Measurements from ENCODE around the gene FIGNL1. TPM values are rescaled to one million over a fixed set of nuclear protein-coding genes. Genes with fewer than 3 reads are reported as not detected.
A peak's percentile ranks its signal among the peaks of the same experiment; 100 is the strongest.

Gene FIGNL1
- total RNA-seq, 1 experiment from 2014 or later = 35.3 TPM

DNA sequence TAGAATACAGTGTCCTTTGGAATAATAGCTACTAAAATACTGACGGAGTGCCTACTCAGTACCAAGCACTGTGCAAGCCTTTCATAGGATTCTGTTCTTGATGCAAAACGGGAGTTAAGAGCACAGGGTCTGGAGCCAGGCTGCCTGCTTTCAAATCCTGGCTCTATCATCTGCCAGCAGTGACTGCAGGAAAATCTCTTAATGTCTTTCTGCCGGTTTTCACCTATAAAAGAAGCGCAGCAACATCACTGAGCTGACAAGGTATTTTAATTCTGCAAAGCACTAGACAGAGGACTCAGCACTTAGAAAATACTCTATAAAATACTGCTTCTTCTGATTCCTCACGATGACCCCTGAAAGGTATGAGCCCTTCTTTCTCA, 659 bp downstream of the FIGNL1 start:
- in situ Hi-C loops (cut with HindIII; ENCODE audit: low pct_unique_long_range_greater_than_20kb, low sequenced_read_pairs) = no loop called here

DNA sequence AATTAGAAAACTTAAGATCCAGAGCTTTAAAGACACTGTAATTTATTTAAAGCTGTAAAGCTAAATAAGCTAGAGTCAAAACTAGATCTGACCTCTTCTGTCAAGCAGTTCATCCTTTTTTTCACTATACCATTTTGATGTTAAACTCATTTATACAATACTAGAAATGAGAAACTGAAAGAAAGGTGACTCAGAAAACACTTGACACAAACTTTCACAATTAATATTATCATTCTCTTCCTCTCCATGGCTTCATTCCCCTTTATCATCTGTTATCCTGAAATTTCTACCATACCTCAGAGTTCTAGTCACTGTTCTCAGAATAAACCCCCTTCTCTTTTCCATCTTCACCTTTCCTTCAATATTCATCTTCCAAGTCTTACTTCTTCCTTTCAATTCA, 1.3 kb downstream of the FIGNL1 start:
- DNase-seq (ENCODE audit: low read depth, low spot score) = no peak
- in situ Hi-C loops (cut with HindIII; ENCODE audit: low pct_unique_long_range_greater_than_20kb, low sequenced_read_pairs) = no loop called here

More for the DNA sequence above, 659 bp downstream of the FIGNL1 start:
- DNase-seq (ENCODE audit: low read depth, low spot score) = no peak

DNA sequence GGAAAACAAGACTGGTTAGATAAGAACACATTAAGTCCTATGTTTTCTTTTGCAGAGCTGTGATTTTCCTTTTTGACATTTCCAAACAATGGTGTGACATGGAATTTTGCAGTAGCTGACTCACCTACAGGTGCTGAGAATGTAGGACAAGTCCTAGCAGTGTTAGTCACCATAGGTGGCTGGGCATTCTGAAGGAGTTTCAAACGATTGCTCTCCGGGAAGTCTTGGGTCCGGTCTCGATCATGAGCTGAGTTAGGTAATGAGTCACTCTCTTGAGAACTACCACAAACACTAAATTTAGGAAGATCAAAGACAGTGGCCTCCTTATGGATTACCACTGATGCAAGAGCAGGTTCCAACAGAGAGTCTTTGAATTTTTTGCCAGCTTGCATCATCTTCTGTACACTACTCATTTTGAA, 3.6 kb downstream of the FIGNL1 start:
- in situ Hi-C loops (cut with HindIII; ENCODE audit: low pct_unique_long_range_greater_than_20kb, low sequenced_read_pairs) = no loop called here
- peak; percentile 86 for DNase-seq (ENCODE audit: low read depth, low spot score)

DNA sequence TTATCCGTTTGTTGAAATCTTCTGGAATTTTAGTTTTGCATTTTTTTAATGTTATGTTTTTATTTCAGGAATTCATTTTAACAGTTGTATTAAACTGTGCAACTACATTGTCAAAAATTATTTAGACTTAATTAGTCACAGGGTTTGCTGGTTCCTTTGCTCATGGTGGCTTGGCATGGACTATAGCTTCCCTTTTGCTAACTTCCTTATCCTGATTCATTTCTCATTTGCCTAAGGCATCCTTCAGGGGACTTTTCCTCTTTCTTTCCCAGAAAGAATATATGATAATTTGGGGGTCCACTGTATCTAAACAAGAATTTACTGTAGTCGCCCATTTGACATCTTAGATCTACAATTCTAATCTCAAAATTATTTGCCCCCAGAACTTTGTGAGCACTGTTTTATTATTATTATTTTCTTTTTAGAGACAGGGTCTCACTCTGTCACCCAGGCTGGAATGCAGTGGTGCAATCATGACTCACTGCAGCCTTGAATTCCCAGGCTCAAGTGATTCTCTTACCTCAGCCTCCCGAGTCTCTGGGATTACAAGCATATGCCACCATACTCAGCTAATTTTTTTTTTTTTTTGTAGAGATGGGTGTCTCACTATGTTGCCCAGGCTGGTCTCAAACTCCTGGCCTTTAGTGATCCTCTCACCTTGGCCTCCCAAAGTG, 13.9 kb downstream of the FIGNL1 start:
- in situ Hi-C loops (cut with HindIII; ENCODE audit: low pct_unique_long_range_greater_than_20kb, low sequenced_read_pairs) = no loop called here
- no peak for DNase-seq (ENCODE audit: low read depth, low spot score)

DNA sequence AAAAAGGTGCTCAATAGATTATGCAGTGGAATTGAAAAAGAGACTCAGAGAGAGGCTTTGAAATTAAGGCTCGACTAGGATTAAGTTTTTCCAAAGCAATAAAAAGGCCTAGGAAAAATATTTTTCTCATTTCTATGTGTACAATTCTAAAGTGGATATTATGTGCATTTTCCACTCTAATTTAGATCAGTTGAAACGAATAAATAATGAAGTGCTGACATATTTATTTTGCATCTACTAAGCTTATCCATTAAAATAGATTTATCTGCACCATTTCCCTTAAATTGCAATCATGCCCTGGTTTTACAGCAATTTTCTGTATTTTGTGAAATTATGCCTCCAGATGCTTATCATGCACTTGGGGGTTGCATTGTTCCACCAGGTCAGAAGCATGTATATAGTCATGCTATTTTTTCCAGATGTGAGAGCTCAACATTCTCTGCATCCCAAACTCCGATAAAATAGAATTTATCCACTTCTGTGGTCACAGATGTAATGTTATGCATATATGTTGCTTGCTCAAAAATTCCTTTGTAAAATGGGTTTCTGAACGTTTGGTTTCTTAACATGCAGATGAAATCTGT, 18.3 kb downstream of the FIGNL1 start:
- no peak for DNase-seq (ENCODE audit: low read depth, low spot score)
- in situ Hi-C loops (cut with HindIII; ENCODE audit: low pct_unique_long_range_greater_than_20kb, low sequenced_read_pairs) = no loop called here

DNA sequence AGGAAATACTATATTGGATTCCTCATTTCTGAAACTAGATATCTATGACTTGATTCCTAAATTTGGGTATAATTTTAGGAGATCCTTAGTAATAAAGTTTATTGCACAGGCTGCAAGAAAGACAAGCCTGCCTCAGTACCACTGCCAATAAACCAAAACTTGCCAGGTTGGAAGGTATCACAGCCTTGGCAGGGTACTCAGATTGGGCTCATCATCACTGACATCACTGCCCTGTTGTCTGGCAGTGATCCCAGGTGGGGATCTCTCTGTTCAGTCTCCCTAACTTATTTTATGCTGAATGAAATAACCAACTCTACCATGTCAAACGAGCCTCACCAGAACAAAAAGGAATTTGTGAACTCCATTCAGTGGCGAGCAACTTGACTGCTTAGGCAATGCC, 18.8 kb downstream of the FIGNL1 start:
- in situ Hi-C loops (cut with HindIII; ENCODE audit: low pct_unique_long_range_greater_than_20kb, low sequenced_read_pairs) = no loop called here
- no peak for DNase-seq (ENCODE audit: low read depth, low spot score)

DNA sequence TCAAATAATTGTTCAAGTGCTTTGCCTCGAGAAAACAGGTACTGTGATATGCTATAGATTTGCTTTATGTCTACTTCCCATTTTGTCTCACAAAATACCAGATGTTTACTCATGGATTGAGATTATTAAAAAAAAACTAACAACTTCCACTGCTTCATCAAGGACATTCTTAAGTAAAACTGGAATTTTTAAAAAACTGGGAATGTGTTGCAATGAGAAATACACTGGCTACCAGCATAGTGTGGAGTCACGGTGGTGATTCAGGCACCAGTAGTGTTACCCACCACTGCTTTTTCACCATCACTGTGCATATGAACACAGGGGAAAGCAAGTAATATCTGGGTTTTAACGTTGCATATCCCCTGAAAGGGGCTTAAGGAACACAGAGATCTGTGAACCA, 21.2 kb downstream of the FIGNL1 start:
- in situ Hi-C loops (cut with HindIII; ENCODE audit: low pct_unique_long_range_greater_than_20kb, low sequenced_read_pairs) = no loop called here
- DNase-seq (ENCODE audit: low read depth, low spot score) = no peak

DNA sequence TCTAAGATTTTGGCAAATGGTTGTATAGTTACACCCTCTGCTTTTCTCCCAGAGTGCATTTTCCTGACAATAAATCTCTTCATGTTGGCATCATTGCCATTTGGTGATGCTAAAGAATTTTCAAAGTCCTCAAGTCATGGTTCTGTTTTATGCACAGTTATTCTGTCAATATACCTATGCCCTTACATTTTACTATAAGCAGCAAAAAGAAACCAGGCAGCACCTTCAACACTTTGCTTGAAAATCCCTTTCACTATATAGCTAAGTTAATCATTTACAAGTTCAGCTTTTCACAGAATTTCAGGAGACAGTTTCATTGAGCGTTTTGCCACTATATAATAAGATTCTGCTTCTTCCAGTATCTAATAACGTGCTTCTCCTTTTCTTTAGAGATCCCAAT, 22.6 kb downstream of the FIGNL1 start:
- in situ Hi-C loops (cut with HindIII; ENCODE audit: low pct_unique_long_range_greater_than_20kb, low sequenced_read_pairs) = no loop called here
- DNase-seq (ENCODE audit: low read depth, low spot score) = no peak

DNA sequence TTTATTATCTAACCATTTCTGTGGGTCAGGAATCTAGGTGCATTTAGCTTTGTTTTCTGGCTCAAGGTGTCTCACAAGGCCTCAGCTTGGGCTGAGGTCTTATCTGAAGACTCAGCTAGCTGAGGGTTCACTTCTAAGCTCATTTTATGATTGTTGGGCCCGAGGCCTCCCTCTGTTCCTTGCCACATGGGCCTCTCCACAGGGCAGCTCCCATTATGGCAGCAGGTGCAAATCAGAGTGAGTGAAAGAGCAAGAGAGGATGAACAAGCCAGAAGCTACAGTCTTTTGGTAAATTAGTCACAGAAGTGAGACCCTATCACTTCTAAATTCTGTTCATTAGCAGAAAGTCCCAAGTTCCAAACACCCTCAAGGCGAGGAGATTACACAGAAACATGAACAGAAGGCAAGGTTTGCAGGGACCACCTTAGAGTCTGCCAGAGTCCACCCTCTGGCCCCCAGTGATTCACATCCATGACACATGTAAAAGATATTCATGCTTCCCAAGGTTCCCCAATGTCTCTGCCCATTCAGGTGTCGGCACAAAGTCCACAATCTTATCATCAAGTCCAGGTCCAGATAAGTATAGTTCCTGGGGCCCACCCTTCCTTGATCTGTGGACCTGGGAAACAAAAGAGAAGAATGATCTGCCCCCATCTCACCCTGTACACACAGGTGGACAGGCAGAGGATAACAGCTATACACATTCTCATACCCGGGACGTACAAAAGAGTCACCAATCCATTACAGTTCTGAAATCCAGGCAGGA, 23.7 kb downstream of the FIGNL1 start:
- no peak for DNase-seq (ENCODE audit: low read depth, low spot score)
- in situ Hi-C loops (cut with HindIII; ENCODE audit: low pct_unique_long_range_greater_than_20kb, low sequenced_read_pairs) = no loop called here

DNA sequence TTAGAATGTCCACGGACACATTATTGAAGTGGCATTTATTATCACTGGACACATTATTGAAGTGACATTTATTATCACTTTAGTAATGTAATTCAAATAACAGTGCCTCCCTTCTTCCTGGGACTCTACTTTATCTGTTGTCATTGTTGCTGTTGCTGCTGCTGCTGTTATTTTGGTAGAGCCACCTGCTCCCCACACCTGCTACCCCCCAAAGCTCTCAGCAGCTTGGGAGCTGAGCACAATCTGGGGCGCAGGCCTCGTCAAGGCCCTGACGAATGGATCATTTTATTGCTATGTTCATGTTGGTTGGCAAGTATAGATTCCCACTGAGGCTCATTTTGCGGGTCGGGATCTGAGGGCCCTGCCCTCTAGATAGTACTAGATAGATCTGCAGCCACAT, 24.8 kb downstream of the FIGNL1 start:
- in situ Hi-C loops (cut with HindIII; ENCODE audit: low pct_unique_long_range_greater_than_20kb, low sequenced_read_pairs) = no loop called here
- no peak for DNase-seq (ENCODE audit: low read depth, low spot score)

DNA sequence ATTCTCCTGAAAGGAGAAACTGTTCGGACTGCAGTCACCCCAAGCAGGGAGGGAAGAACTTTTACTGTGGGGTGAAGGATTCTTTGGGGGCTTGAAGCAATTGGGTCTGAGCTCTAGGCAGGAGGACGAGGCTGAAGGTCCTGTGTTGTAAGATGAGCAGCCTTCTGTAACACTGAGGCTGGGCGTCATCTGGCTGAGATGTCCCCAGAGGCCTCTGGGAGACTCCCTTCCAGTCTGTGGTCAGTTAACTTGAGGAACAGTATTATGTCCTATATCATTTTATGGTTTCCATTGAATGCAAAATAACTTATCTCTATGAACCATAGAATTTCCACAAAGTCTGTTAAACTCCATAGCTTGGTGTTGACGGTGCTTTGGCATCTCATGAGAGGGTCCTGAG, 26.3 kb downstream of the FIGNL1 start:
- in situ Hi-C loops (cut with HindIII; ENCODE audit: low pct_unique_long_range_greater_than_20kb, low sequenced_read_pairs) = no loop called here
- no peak for DNase-seq (ENCODE audit: low read depth, low spot score)

DNA sequence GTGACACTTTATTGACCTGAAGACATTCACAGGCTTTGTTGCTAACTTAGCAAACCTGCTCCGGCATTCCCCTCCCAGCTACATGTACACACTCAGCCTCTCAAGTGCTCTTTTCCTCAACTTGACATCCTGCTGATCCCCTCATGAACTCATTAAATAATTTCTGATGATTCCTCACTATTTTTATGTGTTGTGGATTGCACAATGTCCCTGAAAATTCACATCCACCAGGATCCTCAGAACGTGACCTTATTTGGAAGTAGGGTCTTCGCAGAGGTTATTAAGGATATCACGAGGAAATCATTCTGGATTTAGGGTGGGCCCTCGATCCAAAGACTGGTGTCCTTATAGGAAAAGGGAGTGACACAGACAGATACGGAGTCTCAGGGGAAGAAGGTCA, 27.3 kb downstream of the FIGNL1 start:
- in situ Hi-C loops (cut with HindIII; ENCODE audit: low pct_unique_long_range_greater_than_20kb, low sequenced_read_pairs) = no loop called here
- no peak for DNase-seq (ENCODE audit: low read depth, low spot score)

DNA sequence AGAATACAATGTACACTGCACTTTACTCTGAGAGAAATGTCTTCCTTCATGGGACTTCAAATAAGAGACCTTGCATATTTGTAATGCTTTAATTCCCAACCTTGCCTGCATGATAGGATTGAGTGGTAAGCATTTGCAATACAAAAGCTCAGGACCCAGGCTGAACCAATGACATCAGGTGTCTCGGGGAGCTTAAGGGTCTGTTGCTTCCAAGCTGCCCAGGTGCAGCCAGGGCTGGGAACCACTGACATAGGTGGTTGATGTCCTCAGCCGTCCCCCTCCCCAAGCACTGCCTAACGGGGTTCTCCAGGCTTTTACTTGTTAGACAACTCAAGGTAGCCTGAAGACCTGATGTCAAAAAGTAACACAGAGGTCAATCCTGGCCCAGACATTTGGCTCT, 29.1 kb downstream of the FIGNL1 start:
- DNase-seq (ENCODE audit: low read depth, low spot score) = no peak
- in situ Hi-C loops (cut with HindIII; ENCODE audit: low pct_unique_long_range_greater_than_20kb, low sequenced_read_pairs) = no loop called here

DNA sequence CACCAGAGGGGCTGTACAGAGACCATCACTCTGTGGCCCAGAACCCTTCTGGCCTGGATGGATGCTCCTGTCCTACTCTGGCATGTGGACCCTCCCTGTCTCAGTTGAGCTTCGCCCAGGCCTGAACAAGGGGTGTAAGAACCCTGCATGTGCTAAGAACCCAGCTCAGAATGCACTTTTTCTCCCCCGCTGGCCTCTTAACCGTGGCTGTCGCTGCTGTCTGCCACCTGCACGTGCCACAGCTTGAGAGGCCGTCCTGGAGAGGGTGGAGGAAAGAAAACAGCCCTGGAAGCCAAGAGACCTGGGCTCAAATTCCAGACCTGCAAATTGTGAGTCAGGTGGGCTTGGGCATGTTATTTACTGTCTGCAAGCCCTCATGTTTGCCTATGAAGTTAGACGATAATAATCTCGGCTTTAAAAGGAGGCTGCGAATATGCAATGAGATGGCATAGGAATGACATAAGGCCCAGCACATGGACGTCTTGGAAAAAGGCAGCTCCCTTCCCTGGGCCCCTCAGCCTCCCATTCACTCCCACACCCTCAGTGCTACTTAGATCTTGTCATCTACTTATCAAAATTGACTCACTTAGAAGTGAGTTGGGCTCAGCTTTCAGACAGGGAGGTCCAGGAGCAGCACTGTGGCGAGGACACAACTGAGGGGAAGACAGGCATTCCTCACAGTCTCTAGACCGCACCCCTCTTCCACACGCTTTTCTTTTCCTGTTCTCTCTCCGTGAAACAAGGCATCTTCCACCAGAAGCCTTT, 31.4 kb downstream of the FIGNL1 start:
- in situ Hi-C loops (cut with HindIII; ENCODE audit: low pct_unique_long_range_greater_than_20kb, low sequenced_read_pairs) = no loop called here
- no peak for DNase-seq (ENCODE audit: low read depth, low spot score)

DNA sequence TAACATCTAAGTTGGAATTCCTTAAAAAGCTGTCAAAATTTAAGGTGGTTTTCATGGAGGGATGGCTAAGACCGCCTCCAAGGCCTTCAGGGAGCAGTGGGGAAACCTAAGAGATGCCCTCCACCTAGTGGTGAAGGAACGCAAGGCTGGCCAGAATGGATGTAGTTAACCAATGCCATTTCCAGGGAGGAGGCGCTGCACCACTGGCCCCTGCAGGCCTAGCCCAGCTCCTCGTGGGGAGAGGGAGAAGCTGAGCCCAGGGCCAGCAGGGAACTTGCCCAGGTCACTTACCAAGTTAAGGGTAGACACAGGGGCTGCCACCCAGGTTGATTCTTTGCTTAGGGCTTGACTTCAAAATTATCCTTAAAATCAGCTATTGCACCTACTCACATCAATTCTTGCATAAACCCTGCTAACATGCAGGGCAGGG, 32.0 kb downstream of the FIGNL1 start:
- DNase-seq (ENCODE audit: low read depth, low spot score) = peak; percentile 95
- in situ Hi-C loops (cut with HindIII; ENCODE audit: low pct_unique_long_range_greater_than_20kb, low sequenced_read_pairs) = no loop called here

DNA sequence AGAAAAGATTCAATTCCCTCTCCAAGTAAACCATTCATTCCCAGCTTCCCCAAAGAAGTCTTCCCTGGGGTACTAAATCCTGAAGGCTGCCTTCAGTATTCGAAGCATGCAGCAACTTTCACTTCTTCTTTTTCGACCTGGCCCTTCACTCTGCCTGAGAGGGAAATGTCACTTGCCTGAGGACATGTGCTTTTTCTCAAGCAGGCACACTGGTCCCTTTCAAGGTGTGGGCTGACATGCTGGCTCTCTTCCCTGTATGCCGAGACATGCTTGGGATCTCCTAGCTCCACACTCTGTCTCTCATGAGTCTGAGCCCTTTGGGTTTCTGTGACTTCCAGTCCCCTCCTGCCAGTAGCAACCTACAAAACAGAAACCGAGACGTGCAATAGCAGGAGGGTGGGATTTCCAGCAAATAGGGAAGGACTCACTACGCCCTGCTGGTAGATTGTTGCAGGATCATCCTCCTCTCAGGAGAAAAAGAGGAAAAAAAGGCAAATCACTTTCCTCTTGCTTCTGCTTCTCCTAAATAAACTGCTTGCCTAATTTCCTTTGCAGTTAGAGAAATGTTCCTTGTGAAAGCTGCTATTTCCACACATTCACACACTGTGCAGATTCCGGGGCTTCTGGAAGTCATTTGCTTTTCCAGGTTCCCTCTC, 33.5 kb downstream of the FIGNL1 start:
- peak; percentile 6 for DNase-seq (ENCODE audit: low read depth, low spot score)

DNA sequence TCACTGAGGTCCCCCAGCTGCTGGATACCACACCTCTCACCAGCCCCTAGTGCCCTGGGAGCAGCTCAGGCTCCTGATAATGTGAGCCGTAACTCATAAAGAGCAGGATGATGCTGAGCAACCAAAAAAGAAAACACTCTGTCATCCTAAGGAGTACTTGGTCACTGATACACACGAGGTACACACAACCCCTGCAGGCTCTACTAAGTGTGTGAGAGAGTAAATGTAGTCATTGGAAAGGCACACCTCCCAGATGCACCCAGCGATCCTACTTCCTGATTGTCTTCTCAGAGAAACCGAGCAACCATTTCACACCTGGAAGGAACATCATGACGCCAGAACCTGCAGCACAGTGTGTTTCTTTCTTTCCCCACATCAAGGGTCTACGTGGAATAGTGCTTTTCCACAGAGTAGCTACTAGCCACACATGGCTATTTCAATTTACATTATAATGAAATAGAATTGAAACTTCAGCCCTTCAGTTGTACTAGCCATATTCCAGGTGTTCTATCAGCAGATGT, 34.2 kb downstream of the FIGNL1 start:
- in situ Hi-C loops (cut with HindIII; ENCODE audit: low pct_unique_long_range_greater_than_20kb, low sequenced_read_pairs) = no loop called here

More for the DNA sequence above, 33.5 kb downstream of the FIGNL1 start:
- in situ Hi-C loops (cut with HindIII; ENCODE audit: low pct_unique_long_range_greater_than_20kb, low sequenced_read_pairs) = no loop called here

DNA sequence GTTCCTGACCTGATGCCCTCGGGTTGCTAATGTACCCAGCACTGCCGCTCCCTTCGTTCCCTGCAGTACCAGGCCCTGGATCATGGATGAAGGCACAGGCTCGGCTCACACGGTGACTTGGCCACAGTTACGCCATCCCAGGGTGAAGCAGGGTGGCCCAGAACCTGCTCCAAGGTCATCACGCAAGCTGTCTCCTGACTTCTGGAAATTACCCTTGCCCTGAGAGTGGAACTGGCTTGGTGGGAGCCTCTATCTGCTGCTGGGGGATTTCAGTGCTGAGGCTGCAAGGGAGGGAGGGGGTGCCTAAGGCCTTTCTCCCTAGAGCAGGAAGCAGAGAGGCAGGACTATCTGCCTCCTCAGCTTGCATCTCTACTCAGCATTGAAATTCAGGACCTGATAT, 36.6 kb downstream of the FIGNL1 start:
- no peak for DNase-seq (ENCODE audit: low read depth, low spot score)
- in situ Hi-C loops (cut with HindIII; ENCODE audit: low pct_unique_long_range_greater_than_20kb, low sequenced_read_pairs) = no loop called here

More for the DNA sequence above, 34.2 kb downstream of the FIGNL1 start:
- no peak for DNase-seq (ENCODE audit: low read depth, low spot score)

Measured in SK-MEL-5 (cell line).